Ectodermal cell (in vitro differentiated cells): Measurements from ENCODE around the gene HOXB6.

ENCODE experiments used
- H3K27ac ChIP-seq: 2 replicates; pipeline ENCODE4 v1.7.0; 2013; ENCODE audit warnings: mild to moderate bottlenecking, low read depth, low read length; ENCODE audit not compliant: insufficient read depth, poor library complexity, severe bottlenecking
- H3K27me3 ChIP-seq: 2 replicates; pipeline ENCODE4 v1.7.0; 2013; ENCODE audit warnings: mild to moderate bottlenecking, low read length; ENCODE audit not compliant: insufficient read depth, control insufficient read depth, poor library complexity, severe bottlenecking
- H3K36me3 ChIP-seq: one replicate; pipeline ENCODE4 v1.7.0; 2013; ENCODE audit warnings: low read length; ENCODE audit not compliant: control insufficient read depth, insufficient read depth
- H3K4me1 ChIP-seq: one replicate; pipeline ENCODE4 v1.7.0; 2013; ENCODE audit warnings: low read length; ENCODE audit not compliant: control insufficient read depth, insufficient read depth
- H3K4me3 ChIP-seq: 2 replicates; pipeline ENCODE4 v1.7.0; 2013; ENCODE audit warnings: low read depth, low read length, control low read depth; ENCODE audit not compliant: insufficient read depth
- H3K9me3 ChIP-seq: 2 replicates; pipeline ENCODE4 v1.7.0; 2013; ENCODE audit warnings: mild to moderate bottlenecking, low read length, moderate library complexity; ENCODE audit not compliant: control insufficient read depth
- WGBS, 2 experiments: methylation state at CpG; one replicate each; pipeline ENCODE4 v1.1.7; 2013; ENCODE audit warnings: missing lambda C conversion rate in 2 of 2; 5-methylcytosine and 5-hydroxymethylcytosine counted together

The HOXB6 gene

DNA sequence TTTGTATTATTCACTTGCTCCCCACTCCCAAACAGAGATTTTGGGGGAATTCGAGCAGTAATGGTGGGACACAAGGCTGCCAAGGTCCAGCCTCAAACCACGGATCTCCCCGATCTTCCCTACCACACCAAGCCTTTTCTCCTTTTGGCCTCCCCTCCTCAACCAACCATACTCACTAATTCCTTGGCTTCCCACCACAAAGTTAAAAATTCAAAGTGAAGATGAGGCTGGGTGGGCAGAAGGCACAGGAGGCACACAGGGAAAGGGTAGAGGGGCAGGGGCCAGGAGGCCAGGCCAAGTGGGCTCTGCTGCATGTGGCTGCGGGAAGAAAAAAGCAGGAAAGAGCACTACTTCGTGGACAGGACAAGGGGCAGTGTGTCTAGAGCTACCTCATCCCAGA lies 41.9 kb downstream of the HOXB6 start:
- Histone ChIP-seq H3K4me1 (peaks cover 5% of the 10 kb centered on the region), H3K27me3 (peaks cover 100% of the 10 kb centered on the region), H3K36me3 (no peaks in the 10 kb centered on the region), H3K4me3 (no peak overlapping the region), H3K27ac (no peak overlapping the region), H3K9me3 (no peaks in the 10 kb centered on the region)
- 24 to 30% methylated on average over 5 of the region's 5 CpGs for WGBS, 2 experiments

DNA sequence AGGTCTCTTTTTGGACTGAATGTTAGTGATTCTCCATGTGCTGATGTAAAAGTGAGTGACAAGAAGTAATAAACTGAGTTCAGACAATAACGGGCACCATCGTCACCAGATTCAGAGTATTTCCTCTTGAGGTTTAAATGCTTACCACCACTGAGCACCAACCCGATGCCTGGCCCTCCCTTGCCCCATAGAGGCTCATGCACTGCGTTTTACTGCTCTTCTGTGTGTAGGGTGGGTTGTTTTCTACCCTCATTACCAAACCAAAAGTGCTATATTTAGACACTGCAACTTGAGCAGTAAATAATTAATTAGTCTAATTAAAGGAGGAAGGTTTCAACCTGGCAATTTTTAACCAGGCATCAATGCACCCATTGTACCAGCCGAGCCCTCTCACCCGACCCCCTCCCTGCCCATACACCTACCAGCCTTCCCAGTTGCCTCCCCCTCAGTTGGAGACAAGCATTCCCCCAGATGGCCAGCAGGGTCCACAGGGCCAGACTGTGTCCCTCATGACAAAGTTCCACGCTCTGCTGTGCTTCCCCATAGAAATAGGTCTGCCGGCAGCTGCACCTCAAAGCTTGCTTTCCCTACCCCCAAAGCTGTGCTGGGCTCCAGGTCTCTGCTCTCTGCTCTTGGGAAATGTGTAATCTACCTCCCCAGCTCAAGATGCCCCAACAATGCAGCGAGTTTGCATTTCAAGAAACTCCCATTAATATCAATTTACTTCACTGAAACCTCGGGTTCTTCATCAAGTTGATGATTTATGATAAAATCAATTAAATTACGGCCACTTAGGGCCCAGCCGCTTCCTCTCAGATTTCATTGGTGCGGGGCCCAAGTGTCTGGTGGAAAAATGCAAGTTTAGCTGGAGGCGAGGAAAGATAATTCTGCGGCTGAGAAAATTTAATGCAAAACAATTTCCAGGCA lies 42.6 kb downstream of the HOXB6 start:
- Histone ChIP-seq H3K4me1 (peaks cover 5% of the 10 kb centered on the region), H3K27me3 (peaks cover 100% of the 10 kb centered on the region)
- WGBS, 2 experiments = 27 to 38% methylated on average over 13 to 15 of the region's 15 CpGs

DNA sequence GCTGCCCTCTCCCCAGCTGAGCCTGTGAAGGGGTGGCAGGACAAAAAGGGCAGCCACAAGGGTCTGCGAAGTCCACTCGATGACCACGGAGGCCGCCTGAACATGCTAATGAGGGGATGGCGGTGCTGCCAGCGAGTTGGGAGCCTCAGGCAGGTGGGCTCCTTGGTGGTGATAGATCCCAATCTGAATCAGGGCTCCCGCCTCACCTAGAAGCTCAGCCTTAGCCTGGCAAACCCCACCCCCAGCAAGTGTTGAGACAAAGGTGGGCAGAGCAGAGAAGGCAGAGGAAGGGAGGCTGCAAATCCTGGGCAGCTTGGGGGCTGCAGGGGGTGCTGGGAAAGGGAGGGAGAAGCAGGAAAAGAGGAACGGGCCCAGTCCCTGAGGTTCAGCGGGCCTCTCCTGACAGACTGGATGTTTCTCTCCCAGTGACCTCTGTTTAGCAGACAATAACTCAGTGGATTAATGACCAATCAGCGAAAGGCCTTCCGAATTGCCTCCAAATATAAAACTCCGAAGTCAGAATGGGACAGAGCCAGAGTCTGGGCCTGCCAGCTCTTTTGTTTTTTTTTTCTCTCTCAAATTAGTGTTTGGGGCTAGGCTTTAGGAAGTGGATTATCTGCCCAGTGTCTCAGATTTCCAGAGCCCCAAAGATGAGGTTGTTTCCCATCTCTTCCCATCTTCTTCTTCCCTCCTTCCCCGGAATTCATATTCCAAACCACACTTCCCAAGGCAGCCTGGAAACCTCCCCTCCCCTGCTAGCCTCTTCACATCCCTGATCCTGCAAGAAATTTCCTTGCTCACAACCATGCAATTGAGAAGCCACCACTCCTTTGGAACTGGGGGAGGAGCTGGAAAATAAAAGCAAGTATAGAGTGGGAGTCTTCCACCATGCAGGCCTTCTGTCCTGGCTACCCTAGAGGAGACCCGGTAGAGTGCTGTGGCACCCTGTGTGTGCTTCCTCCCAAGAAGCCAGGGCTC lies 44.7 kb downstream of the HOXB6 start:
- Histone ChIP-seq H3K27me3 (peaks cover 100% of the 10 kb centered on the region), H3K27ac (no peak overlapping the region), H3K4me3 (no peak overlapping the region)

More for the DNA sequence above, 42.6 kb downstream of the HOXB6 start:
- no peak overlapping the region for H3K4me3 ChIP-seq
- H3K36me3 ChIP-seq = no peaks in the 10 kb centered on the region
- H3K9me3 ChIP-seq = no peaks in the 10 kb centered on the region
- no peak overlapping the region for H3K27ac ChIP-seq

DNA sequence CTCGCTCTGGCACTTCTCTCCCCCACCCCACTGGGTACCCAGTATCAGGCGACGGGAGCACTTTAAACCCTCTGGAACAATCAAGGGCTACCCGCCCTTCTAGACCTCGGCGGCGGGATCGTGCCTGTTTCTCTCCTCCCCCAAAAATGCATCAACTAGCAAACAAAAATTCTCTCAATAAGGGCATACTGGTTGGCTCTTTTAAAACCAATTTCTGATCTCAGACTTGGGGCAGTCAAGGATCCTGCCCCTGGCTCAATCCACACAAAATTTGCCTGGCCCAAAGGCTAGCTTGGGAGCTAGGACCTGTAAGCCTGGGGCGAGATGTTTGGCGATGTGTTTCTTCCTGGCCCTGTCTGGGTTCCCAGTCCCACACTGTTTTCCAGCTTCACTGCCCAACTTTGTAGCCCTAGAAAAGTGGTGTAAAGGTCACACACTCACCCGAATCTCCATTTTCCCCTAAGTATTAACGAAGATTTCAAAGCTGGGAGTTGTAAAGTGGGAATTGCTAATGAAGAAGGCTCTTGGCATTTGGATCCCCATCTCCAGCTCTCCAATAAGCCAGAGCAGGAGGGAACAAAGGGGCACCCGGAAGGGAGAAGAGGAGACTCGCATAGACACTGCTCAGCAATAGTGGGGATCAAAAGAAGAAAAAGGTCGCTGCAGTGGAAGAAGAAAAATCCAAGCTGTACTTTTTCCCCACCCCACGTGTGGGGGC lies 45.5 kb downstream of the HOXB6 start:
- H3K4me3 ChIP-seq = no peak overlapping the region
- no peaks in the 10 kb centered on the region for H3K36me3 ChIP-seq
- 4 to 5% methylated on average over 14 to 15 of the region's 16 CpGs for WGBS, 2 experiments
- peaks cover 1% of the 10 kb centered on the region for H3K4me1 ChIP-seq
- H3K9me3 ChIP-seq = no peaks in the 10 kb centered on the region
- H3K27ac ChIP-seq = no peak overlapping the region
- peaks cover 100% of the 10 kb centered on the region for H3K27me3 ChIP-seq

More for the DNA sequence above, 44.7 kb downstream of the HOXB6 start:
- Histone ChIP-seq H3K4me1 (peaks cover 5% of the 10 kb centered on the region), H3K36me3 (no peaks in the 10 kb centered on the region), H3K9me3 (no peaks in the 10 kb centered on the region)
- 14 to 17% methylated on average over 14 of the region's 14 CpGs for WGBS, 2 experiments

DNA sequence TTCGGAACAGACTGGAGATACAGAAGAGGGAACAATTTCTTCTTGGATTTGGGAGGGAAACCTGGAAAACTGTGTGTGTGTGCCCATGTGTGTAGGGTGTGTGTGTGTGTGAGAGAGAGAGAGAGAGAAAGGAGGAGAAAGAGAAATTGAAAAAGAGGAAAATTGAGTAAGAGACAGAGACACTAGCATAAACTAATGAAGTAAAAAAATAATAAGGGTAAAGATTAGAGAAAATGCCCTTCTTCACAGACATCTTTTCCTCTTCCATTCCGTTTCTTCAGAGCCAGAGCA lies 46.0 kb downstream of the HOXB6 start:
- H3K9me3 ChIP-seq = no peaks in the 10 kb centered on the region
- no peaks in the 10 kb centered on the region for H3K36me3 ChIP-seq
- peaks cover 100% of the 10 kb centered on the region for H3K27me3 ChIP-seq
- no peak overlapping the region for H3K27ac ChIP-seq
- no peaks in the 10 kb centered on the region for H3K4me1 ChIP-seq
- H3K4me3 ChIP-seq = no peak overlapping the region
- WGBS, 2 experiments = 16 to 18% methylated on average over 2 of the region's 2 CpGs

DNA sequence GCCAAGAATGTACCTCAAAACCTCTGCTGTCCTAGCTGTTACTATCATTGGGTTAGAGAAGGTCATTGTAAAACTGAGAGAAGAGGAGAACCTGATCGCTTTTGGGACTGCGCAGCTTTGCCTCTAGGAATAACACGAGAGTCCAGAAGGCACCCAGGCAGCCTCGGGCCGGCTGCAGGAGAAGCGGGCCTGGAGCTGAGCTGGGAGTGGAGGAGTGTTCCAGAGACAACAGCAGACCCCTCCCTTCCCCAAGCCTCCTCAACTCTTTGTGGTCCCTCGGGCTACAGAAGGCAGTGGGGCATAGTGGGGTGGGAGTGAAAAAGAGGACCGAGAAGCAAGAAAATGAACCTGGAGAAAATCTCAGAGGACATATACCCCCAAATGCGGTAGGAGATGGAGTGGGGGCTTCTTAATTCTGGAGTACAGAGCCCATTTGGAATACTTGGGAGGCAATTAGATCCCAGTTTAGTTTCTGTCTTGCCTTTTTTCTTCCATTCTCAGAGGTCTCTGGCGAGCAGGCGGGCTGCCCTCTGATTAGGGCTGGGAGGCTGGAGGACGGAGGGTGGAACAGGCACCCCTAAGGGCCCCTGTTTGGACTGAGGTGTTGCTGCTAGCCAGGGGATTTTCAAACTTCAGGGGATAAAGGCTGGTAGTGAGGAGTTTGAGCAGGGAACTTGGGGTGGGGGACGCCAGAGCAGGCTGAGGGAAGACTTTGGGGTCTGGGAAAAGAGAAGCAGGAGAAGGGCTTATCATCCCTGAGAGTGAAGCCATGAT lies 46.5 kb downstream of the HOXB6 start:
- H3K9me3 ChIP-seq = no peaks in the 10 kb centered on the region
- 12 to 13% methylated on average over 13 of the region's 13 CpGs for WGBS, 2 experiments
- H3K27me3 ChIP-seq = peaks cover 100% of the 10 kb centered on the region
- no peak overlapping the region for H3K4me3 ChIP-seq
- H3K27ac ChIP-seq = no peak overlapping the region
- no peaks in the 10 kb centered on the region for H3K36me3 ChIP-seq
- H3K4me1 ChIP-seq = no peaks in the 10 kb centered on the region

DNA sequence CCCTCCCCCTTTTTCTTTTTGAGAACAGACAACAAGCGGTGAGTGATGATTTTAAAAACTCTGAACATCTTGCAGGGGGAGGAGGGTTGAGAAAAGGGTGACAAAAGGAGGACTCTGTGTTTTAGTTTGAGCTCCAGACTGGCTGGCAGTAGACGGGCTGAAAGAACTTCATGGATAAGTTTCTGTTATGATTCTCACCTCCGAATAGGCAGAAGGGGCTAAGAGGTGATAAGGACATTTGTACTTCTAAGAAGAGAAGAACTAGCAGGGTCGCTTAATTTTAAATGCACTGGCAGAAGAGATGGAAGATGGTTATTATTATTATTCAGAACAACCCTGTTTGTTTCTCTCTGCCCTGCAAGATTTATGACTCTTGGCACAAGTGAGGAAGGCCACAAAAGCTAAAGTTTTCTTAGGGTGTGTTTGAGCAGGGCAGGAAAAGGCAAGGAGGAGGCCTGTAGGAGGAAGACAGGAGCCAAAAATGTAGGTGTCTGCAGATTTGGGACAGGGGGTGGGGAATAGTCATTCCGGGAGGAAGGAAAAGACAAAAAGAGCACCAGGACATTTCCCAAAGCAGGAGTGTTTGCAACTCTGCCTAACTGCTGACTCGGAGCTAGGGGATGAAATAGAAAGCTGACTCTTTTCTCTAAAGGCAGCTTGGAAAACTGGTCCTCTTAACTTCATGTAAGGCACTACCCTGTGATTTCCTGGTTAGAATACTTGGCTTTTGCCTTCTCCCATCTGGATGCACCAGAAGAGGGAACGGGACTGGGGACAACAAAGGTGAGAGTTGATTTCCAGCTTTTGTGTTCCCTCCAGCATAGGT lies 48.0 kb downstream of the HOXB6 start:
- H3K4me3 ChIP-seq = no peak overlapping the region

DNA sequence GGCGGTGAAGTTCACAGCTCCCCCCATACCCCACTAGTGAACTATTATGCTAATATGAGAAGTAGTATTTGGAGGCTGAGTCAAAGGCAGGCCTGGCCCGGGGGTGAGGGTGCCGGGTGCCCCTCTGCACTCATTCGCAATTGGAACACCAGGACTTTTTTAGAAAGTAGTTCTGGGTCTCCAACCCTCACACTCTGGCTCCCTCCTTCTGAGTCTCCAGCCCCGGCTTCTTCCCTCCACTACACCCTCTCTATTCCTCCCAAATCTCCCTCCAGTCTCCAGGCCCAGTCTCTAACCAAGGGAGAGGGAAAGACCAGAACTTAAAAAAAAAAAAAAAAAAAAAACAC lies 48.6 kb downstream of the HOXB6 start:
- H3K4me3 ChIP-seq = no peak overlapping the region
- peaks cover 100% of the 10 kb centered on the region for H3K27me3 ChIP-seq
- 8% methylated on average over 4 of the region's 5 CpGs for WGBS, 2 experiments
- H3K4me1 ChIP-seq = no peaks in the 10 kb centered on the region
- H3K9me3 ChIP-seq = no peaks in the 10 kb centered on the region
- H3K27ac ChIP-seq = no peak overlapping the region
- H3K36me3 ChIP-seq = no peaks in the 10 kb centered on the region

More for the DNA sequence above, 48.0 kb downstream of the HOXB6 start:
- H3K27me3 ChIP-seq = peaks cover 100% of the 10 kb centered on the region
- H3K36me3 ChIP-seq = no peaks in the 10 kb centered on the region
- no peaks in the 10 kb centered on the region for H3K9me3 ChIP-seq
- 11 to 14% methylated on average over 7 of the region's 7 CpGs for WGBS, 2 experiments
- H3K4me1 ChIP-seq = no peaks in the 10 kb centered on the region
- H3K27ac ChIP-seq = no peak overlapping the region
